LoVo (cell line): ENCODE data around the gene GFPT2.
"Not testable (repeated sequence)": the region's sequence is repeated elsewhere in the genome, so short reads cannot be mapped to it uniquely, and the experiment has no call there.

Experiments
- DNase-seq: peaks from one replicate; pipeline ENCODE4 v3.0.0-alpha.2; 2016; ENCODE audit warnings: low spot score

GFPT2 gene

GRCh38 chr5:180304016-180304292 is 49.2 kb downstream of the GFPT2 start:
- DNase-seq, result no peak

DNA sequence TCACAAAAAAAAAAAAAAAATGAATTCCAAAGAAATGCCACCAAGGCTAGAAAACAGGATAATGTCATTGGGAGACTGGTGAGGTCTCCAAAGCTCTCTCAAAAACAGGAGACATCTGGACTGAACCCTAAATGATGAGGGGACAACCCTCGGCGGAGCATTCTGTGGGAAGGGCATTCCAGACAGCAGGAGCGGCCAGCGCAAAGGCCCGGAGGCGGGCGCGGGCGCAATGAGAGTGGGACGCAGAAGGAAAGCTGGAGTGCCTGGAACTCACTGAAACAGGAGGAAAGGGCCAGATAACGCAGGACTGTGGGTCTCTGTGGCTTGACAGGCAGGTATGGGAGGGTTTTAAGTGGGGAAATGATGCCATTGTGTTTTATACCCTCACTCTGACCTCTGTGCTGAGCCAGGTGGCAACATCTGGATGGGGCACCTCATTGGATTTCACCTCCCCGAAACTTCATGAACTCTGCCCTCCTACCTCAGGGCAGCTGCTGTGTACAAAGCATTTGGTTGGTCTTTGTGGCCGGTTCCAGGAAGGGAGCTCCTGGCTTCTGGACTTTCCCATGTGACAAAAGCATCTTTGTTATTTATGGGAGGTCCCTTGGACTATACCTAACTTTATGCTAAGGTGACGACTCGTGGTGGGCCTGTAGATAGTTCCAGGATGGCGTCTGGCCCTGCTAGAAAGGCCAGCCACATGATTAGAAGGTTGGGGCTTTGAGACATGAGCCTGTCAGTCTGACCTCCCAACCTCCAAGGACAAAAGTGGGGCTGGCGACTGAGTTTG is 49.7 kb downstream of the GFPT2 start:
- no peak for DNase-seq

DNA sequence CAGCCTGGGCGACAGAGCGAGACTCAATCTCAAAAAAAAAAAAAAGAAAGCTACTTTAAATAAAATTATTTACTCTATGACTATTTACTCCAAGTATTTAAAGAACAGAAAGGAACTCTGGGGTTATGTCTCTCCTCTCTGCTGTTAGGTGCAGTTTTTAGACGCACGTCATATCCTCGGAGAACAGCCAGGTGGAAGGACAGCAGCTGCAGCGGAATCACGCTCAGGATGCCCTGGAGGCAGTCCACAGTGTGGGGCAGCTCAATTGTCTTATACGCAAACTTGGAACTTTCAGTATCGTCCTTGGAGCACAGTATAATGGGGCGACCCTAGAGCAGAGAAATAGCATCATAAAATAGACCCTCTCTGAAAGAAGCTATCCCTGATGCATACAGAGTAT is 50.9 kb downstream of the GFPT2 start:
- no peak for DNase-seq

DNA sequence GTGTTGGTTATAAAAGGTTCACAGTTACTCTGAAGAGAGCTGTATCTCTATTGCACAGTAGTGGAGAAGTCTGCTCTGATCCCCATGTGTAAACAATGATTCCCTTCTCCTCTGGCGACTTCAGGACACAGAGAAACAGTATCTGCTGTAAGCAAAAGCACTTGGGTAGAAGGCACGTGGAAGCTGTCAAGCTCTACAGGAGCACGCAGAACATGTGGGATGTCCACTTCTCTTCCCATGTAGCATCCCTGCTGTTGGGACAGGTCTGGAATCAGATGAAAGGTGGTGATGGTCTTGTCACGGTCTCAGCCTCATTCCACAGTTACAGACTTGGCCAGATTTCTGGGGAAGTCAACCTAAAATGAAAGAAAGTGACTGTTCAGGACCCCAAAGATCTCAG is 51.9 kb downstream of the GFPT2 start:
- DNase-seq, result no peak

GRCh38 chr5:180299526-180299925 is 53.6 kb downstream of the GFPT2 start:
- no peak for DNase-seq

GRCh38 chr5:180299014-180299413 is 54.1 kb downstream of the GFPT2 start:
- DNase-seq, result not testable (repeated sequence)

- no peak for DNase-seq
Measured at GRCh38 chr5:180297587-180298282, 55.4 kb downstream of the GFPT2 start.

- DNase-seq, result no peak
Measured at GRCh38 chr5:180296771-180297170, 56.4 kb downstream of the GFPT2 start.

DNA sequence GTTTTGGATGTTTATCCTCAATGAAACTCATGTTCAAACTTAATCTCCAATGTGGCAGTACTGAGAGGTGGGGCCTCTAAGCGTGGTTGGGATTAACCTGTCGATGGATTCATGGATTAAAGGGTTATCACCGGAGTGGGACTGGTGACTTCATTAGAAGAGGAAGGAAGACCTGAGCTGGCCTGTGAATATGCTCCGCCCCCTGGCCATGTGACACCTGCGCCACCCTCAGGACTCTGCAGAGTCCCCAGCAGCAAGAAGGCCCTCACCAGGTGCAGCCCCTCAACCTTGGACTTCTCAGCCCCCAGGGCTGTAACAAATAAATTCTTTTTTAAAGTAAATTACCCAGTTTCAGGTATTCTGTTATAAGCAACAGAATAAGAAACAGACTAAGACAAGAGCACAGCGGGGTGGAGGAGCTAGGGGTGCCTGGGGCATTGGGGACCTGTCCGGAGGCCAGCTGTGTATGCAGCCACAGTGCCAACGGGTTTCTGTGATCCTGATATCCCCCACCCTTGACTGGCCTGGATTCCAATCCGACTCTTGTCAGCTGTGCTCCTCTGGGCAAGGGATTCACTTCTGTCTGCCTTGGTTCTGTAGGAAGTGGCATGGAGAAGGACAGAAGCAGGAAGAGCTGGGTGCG is 58.1 kb downstream of the GFPT2 start:
- DNase-seq, result no peak

GRCh38 chr5:180294411-180294810 is 58.7 kb downstream of the GFPT2 start:
- DNase-seq, result no peak

DNA sequence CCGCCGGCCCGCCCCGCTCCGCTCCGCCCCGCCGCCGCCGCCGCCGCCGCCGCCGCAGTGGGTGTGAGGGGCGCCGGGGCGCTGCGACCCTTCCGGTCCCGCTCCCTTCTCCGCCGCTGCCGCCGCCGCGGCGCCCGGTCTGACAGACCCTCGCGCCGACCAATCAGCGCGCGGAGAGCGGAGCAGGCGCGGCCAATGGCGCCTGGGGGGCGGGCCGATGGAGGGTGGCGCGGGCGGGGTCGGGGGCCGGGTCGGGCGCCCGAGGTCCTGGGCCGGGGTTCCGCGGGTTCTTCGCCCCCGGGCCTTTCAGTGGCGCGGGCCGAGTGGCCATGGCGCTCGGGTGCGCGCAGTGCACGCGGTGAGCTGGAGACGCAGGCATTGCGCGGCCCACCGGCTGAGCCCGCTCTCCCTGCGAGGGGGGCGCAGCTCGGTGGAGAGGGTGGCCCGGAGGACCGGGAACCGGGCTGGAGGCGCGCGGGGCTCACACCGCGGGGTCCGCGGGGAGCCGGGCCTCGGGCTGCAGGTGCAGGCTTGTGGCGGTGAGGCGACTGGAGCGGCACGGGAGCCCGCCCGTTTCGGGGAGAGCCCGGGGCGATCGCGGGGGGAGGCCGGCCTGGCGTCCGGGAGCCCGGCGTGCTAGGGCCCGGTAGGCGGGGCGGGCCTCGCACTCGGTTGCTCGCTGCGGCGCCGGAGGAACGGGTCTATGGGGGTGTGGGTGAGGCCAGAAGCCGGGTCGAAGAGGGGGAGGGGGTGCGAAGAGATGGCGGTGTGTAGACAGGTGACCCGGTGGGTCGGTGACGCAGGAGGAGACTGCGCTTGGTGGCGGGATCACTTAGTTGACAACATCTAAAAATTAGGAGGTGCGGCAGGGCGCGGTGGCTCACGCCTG is 60.9 kb downstream of the GFPT2 start, which contains the start of gene MAPK9:
MAPK9 (minus strand) TSS at position 141 of the 889 bp plus-strand sequence. CDS start 11,522 bp downstream, outside the sequence.
- DNase-seq, result peak; percentile 90

- DNase-seq, result peak; percentile 32
Measured at GRCh38 chr5:180291234-180291940, 61.7 kb downstream of the GFPT2 start.

DNA sequence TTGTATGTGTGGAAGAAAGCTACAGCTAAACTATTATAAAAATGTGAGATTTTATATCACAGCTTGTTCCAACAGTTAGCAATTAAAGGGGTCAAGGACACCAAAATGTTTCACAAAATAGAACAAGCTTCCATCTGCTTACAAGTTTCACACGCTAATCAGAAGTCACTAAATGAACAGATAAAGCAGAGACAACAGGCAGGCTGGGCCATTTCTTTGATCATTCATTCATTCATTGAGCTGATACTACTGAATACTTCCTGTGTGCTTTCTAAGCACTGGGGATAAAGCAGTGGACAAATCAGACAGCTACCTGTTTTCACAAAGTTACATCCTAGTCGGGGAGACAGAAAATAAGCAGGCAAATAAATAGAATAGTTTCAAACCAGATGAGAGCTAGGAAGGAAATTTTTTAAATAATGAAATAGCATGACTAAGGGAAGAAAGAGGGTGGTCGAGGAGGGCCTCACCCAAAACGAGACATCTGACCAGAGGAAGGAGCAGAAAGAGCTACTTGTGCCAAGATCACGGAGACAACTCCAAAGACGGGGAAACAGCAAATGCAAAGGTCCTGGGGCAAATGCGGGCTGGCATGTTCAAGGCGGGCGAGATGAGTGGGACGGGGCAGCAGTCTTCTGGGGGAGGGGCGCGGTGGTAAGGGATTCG is 62.4 kb downstream of the GFPT2 start:
- DNase-seq, result no peak

DNA sequence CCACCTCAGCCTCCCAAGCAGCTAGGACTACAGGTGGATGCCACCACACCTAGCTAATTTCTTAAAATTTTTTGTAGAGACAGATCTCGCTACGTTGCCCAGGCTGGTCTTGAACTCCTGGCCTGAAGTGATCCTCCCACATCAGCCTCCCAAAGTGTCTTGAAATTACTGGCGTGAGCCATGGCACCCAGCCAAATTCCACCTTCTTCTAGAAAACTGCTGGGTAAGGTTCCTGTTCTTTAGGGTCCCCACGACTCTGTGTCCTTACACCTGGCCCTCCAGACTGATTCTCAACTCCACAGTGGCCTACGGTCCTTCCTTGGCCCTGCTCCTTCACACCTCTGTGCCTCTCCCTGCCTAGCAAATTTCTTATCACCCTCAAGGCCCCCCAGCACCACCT is 63.2 kb downstream of the GFPT2 start:
- no peak for DNase-seq

DNA sequence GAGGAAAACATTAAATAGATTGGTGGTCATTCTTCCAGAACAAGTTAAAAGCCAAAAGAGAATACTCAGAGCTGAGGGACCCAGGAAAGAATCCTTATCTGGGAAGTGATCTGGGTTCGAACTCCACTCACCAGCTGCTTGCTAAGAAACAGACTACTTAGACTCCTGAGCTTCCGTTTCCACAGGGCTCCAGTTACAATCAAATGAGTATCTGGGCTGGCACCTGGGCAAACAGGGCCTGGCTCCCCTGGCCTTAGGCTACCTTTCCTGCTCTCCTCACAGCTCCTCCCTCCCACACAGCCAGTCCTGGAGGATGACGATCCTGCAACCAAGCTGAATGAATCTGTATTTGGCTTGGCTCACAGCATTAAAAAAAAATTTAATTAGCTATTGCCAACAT is 63.7 kb downstream of the GFPT2 start:
- no peak for DNase-seq

DNA sequence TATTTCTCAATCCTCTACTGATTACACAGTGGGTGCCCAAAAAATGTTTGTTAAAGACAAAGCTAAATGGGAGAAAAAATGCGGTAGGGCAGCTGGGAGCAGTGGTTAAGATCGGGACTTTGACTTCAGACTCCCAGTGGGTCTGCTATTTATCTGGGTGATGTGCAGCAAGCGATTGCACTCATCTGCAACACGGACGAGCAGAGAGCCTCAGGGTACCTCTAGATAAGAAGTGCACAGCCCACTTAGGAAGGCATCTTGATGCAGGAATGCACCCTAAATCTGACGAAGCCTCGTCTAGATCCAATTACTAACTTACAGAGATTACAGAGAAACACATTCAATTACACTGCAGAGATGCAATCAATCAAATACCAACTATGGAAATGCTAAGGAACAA is 65.3 kb downstream of the GFPT2 start:
- no peak for DNase-seq

- no peak for DNase-seq
Measured at GRCh38 chr5:180287404-180287803, 65.7 kb downstream of the GFPT2 start.

- no peak for DNase-seq
Measured at GRCh38 chr5:180284149-180284548, 69.0 kb downstream of the GFPT2 start.

GRCh38 chr5:180283026-180283615 is 70.0 kb downstream of the GFPT2 start:
- DNase-seq, result no peak

DNA sequence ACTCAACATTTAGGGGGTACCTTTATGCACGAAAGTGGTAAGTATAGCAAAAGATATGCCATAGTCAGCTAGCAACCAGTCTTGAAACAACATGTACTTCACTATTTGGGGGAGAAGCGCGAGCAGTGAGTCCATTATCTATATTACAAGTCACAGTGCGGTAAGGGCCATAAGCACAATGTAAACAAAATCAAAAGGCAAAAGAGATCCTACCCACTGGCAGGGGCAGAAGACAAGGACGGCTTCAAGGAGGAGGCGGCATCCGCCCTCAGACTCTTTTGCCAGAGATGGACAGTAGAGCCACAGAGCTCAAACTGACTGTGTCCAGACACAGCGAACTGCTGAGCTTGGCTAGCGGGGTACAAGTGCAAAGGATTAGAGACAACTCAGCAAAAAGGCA is 70.9 kb downstream of the GFPT2 start:
- DNase-seq, result no peak

DNA sequence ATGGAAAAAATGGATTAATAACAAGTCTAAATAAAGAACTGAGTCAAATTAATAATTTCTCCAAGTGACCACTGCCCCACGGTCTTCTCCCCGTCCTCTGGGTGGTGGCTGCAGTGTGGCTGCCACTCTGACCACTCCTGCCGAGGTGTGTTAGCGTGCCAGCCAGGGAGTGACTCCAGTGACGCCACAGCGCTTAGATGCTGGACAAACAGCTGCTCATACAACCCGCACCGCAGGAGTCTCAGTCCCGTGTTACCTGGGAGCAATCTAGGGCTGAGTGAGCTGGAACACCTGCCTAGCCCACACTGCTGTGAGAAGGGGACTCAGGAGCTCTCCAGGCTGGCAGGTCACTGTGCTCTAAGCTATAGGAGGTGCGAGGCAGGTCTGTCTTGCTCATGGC is 71.4 kb downstream of the GFPT2 start:
- DNase-seq, result no peak
